CD4-positive, CD25-positive, alpha-beta regulatory T cell (primary cell): Measurements from ENCODE around the gene PAQR4. TPM values are rescaled to one million over a fixed set of nuclear protein-coding genes. Genes with fewer than 3 reads are reported as not detected.

Source experiments
- ATAC-seq, 2 donors: fragments of 150-1000 bp; cut with Tn5 transposase; one replicate each; pipeline ENCODE4 v1.10.0; 2021; ENCODE audit warnings: low read depth in 2 of 2, moderate number of reproducible peaks in 2 of 2, moderate library complexity in 1 of 2
- DNase-seq, 3 donors: peaks; one replicate each; pipeline versions ENCODE4 v3.0.0 to v3.0.0-alpha.2; 2012 to 2022; ENCODE audit warnings: mixed read lengths in 1 of 3
- H3K27ac ChIP-seq: one replicate; pipeline ENCODE4 v1.7.0; 2013; ENCODE audit warnings: mild to moderate bottlenecking, low read length; ENCODE audit not compliant: insufficient read depth, poor library complexity, severe bottlenecking
- H3K27me3 ChIP-seq: one replicate; pipeline ENCODE4 v1.7.0; 2013; ENCODE audit warnings: low read length; ENCODE audit not compliant: control insufficient read depth, insufficient read depth
- H3K36me3 ChIP-seq: one replicate; pipeline ENCODE4 v1.7.0; 2013; ENCODE audit warnings: mild to moderate bottlenecking, low read length, moderate library complexity; ENCODE audit not compliant: control insufficient read depth, insufficient read depth
- H3K4me1 ChIP-seq: 2 replicates; pipeline ENCODE4 v1.7.0; 2013; ENCODE audit warnings: mild to moderate bottlenecking, low read length; ENCODE audit not compliant: insufficient read depth, control insufficient read depth, poor library complexity, severe bottlenecking
- H3K4me3 ChIP-seq: one replicate; pipeline ENCODE4 v1.7.0; 2013; ENCODE audit warnings: low read depth, mild to moderate bottlenecking, low read length, moderate library complexity
- H3K9me3 ChIP-seq, 2 experiments: 1 replicate in 1 of 2; 2 replicates in 1 of 2; pipeline ENCODE4 v1.7.0; 2013; ENCODE audit warnings: low read length in 2 of 2, mild to moderate bottlenecking in 1 of 2, moderate library complexity in 1 of 2; ENCODE audit not compliant: control insufficient read depth in 2 of 2
- H3K27ac Mint-ChIP-seq, 3 donors: one replicate each; pipeline ENCODE4 v1.8.0; 2020 to 2022; ENCODE audit warnings: mild to moderate bottlenecking in 3 of 3, mixed read lengths in 3 of 3, moderate library complexity in 2 of 3
- H3K27me3 Mint-ChIP-seq: one replicate; pipeline ENCODE4 v1.8.0; 2022; ENCODE audit warnings: mild to moderate bottlenecking, mixed read lengths
- H3K36me3 Mint-ChIP-seq: one replicate; pipeline ENCODE4 v1.8.0; 2020; ENCODE audit warnings: mixed read lengths
- H3K4me1 Mint-ChIP-seq, 4 donors: one replicate each; pipeline ENCODE4 v1.8.0; 2020 to 2022; ENCODE audit warnings: mixed read lengths in 4 of 4, mild to moderate bottlenecking in 1 of 4
- H3K4me3 Mint-ChIP-seq, 4 donors: one replicate each; pipeline ENCODE4 v1.8.0; 2020 to 2022; ENCODE audit warnings: mild to moderate bottlenecking in 4 of 4, mixed read lengths in 4 of 4, moderate library complexity in 3 of 4
- H3K9me3 Mint-ChIP-seq, 7 donors: one replicate each; pipeline ENCODE4 v1.8.0; 2020 to 2022; ENCODE audit warnings: mixed read lengths in 7 of 7, mild to moderate bottlenecking in 3 of 7, moderate library complexity in 2 of 7
- polyA plus RNA-seq, 4 donors: library from polyadenylated mRNA; unstranded; fragments of 300-500 nt; fragmentation: Illumina TruSeq; gene quantifications; one replicate each; pipeline ENCODE4 v1.2.3, GENCODE V29; 2021
- total RNA-seq: library from RNA; stranded (reverse); gene quantifications from one replicate; pipeline ENCODE4 v1.2.3, GENCODE V29; 2022

The PAQR4 gene
- total and polyA plus RNA-seq, 5 donors from 2014 or later = 2.2 to 8.0 (median 5.6) TPM

DNA sequence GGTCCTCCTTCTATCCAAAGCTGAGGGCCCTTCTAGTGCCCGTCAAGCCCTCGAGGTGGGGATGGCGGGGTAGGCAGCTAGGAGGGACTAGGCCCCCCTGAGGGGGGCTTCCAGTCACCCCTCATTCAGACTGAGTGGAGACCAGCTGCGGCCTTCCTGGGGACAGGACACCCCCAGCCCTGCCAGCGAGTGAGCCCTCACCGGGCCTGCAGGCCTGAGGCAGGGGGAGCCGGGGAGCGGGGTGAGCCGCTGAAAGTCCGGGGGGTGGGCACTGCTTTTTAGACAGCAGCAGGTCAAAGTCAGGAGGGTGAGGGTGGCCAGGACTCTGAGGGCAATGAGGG is 13.7 kb upstream of the PAQR4 start:
- H3K36me3 Mint-ChIP-seq = no peaks in the 10 kb centered on the region
- no peaks in the 10 kb centered on the region for H3K4me1 Mint-ChIP-seq

GRCh38 chr16:2955779-2956578 is 13.2 kb upstream of the PAQR4 start:
- Mint-ChIP-seq H3K4me1 (no peaks in the 10 kb centered on the region), H3K36me3 (no peaks in the 10 kb centered on the region)

More for the DNA sequence above, 13.7 kb upstream of the PAQR4 start:
- Histone ChIP-seq H3K27me3 (no peaks in the 10 kb centered on the region), H3K36me3 (no peaks in the 10 kb centered on the region), H3K4me1 (no peaks in the 10 kb centered on the region), H3K4me3 (no peak overlapping the region), H3K27ac (no peak overlapping the region), H3K9me3 (no peaks in the 10 kb centered on the region)
- H3K27me3 Mint-ChIP-seq = peaks cover 14% of the 10 kb centered on the region
- H3K9me3 Mint-ChIP-seq = no peaks in the 10 kb centered on the region
- no peak overlapping the region for H3K4me3 Mint-ChIP-seq
- no peak overlapping the region for H3K27ac Mint-ChIP-seq
- DNase-seq = no peak
- ATAC-seq = no peak

DNA sequence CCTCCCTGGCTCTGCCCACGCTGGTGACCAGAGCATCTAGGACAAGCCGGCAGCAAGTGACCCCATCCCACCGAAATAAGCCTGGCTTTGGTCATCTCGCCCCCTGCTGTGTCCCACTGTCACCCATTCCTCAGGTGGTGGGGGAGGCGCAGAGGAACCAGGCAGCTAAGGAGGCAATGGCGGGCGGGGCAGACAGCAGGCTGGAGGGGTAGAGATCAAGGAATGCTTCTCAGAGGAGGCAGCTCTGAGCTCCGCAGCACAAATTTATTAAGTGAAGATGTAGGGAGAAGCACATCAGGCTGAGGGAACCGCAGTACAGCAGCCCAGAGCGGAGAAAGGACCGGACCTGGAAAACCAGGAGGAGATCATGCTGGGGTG is 12.6 kb upstream of the PAQR4 start:
- Histone ChIP-seq H3K27ac (no peak overlapping the region), H3K36me3 (no peaks in the 10 kb centered on the region), H3K4me1 (no peaks in the 10 kb centered on the region), H3K27me3 (no peaks in the 10 kb centered on the region), H3K4me3 (no peak overlapping the region), H3K9me3 (no peaks in the 10 kb centered on the region)
- Mint-ChIP-seq H3K36me3 (no peaks in the 10 kb centered on the region), H3K27ac (no peak overlapping the region), H3K9me3 (no peaks in the 10 kb centered on the region), H3K4me3 (no peak overlapping the region), H3K4me1 (peaks cover 0 to 1% (median under 1%) of the 10 kb centered on the region in 4 donors), H3K27me3 (peaks cover 21% of the 10 kb centered on the region)
- DNase-seq = no peak
- ATAC-seq = no peak

More at GRCh38 chr16:2955779-2956578, 13.2 kb upstream of the PAQR4 start:
- Histone ChIP-seq H3K4me1 (no peaks in the 10 kb centered on the region), H3K27ac (no peak overlapping the region), H3K4me3 (no peak overlapping the region), H3K9me3 (no peaks in the 10 kb centered on the region), H3K27me3 (no peaks in the 10 kb centered on the region), H3K36me3 (no peaks in the 10 kb centered on the region)
- peaks cover 19% of the 10 kb centered on the region for H3K27me3 Mint-ChIP-seq
- H3K27ac Mint-ChIP-seq = no peak overlapping the region
- DNase-seq (no peak), ATAC-seq (no peak)
- H3K9me3 Mint-ChIP-seq = no peaks in the 10 kb centered on the region
- no peak overlapping the region for H3K4me3 Mint-ChIP-seq

GRCh38 chr16:2959206-2959605 is 9.9 kb upstream of the PAQR4 start:
- Mint-ChIP-seq H3K4me1 (peaks cover 0 to 20% (median 3%) of the 10 kb centered on the region in 4 donors), H3K27ac (no peak overlapping the region), H3K27me3 (peaks cover 29% of the 10 kb centered on the region)

GRCh38 chr16:2960183-2961010 is 8.8 kb upstream of the PAQR4 start:
- Histone ChIP-seq H3K27me3 (peaks cover 3% of the 10 kb centered on the region), H3K4me3 (no peak overlapping the region), H3K9me3 (no peaks in the 10 kb centered on the region), H3K4me1 (peaks cover 34% of the 10 kb centered on the region), H3K36me3 (no peaks in the 10 kb centered on the region), H3K27ac (no peak overlapping the region)
- Mint-ChIP-seq H3K36me3 (no peaks in the 10 kb centered on the region), H3K27me3 (peaks cover 31% of the 10 kb centered on the region), H3K9me3 (no peaks in the 10 kb centered on the region), H3K27ac (no peak overlapping the region), H3K4me1 (peaks cover 0 to 26% (median 3%) of the 10 kb centered on the region in 4 donors), H3K4me3 (peak overlapping the region in 1 of 4 donors; percentile 47)
- ATAC-seq = no peak
- DNase-seq = no peak

More at GRCh38 chr16:2959206-2959605, 9.9 kb upstream of the PAQR4 start:
- ATAC-seq (no peak), DNase-seq (no peak)
- peaks cover 22% of the 10 kb centered on the region for H3K4me1 ChIP-seq
- no peaks in the 10 kb centered on the region for H3K9me3 ChIP-seq
- no peak overlapping the region for H3K4me3 Mint-ChIP-seq
- no peaks in the 10 kb centered on the region for H3K36me3 Mint-ChIP-seq
- no peaks in the 10 kb centered on the region for H3K9me3 Mint-ChIP-seq
- no peak overlapping the region for H3K27ac ChIP-seq
- no peak overlapping the region for H3K4me3 ChIP-seq
- H3K27me3 ChIP-seq = peaks cover 3% of the 10 kb centered on the region
- no peaks in the 10 kb centered on the region for H3K36me3 ChIP-seq

GRCh38 chr16:2962334-2963073 is 6.6 kb upstream of the PAQR4 start:
- H3K9me3 Mint-ChIP-seq = no peaks in the 10 kb centered on the region
- ATAC-seq (no peak), DNase-seq (no peak)
- peaks cover 0 to 32% (median 3%) of the 10 kb centered on the region in 4 donors for H3K4me1 Mint-ChIP-seq
- H3K9me3 ChIP-seq = no peaks in the 10 kb centered on the region
- no peaks in the 10 kb centered on the region for H3K36me3 ChIP-seq
- no peak overlapping the region for H3K4me3 ChIP-seq
- H3K27me3 ChIP-seq = peaks cover 3% of the 10 kb centered on the region
- peaks cover 39% of the 10 kb centered on the region for H3K27me3 Mint-ChIP-seq
- H3K4me3 Mint-ChIP-seq = peak overlapping the region; percentile 22 to 85 (median 67)
- peaks cover 53% of the 10 kb centered on the region for H3K4me1 ChIP-seq
- H3K27ac ChIP-seq = no peak overlapping the region
- no peak overlapping the region for H3K27ac Mint-ChIP-seq
- H3K36me3 Mint-ChIP-seq = no peaks in the 10 kb centered on the region

GRCh38 chr16:2963074-2963722 is 6.0 kb upstream of the PAQR4 start:
- H3K9me3 Mint-ChIP-seq = no peaks in the 10 kb centered on the region
- peak in 1 of 3 donors; percentile 40 for DNase-seq
- peaks cover 42% of the 10 kb centered on the region for H3K27me3 Mint-ChIP-seq
- peaks cover 0 to 37% (median 5%) of the 10 kb centered on the region in 4 donors for H3K4me1 Mint-ChIP-seq
- ATAC-seq = no peak
- Histone ChIP-seq H3K4me1 (peaks cover 60% of the 10 kb centered on the region), H3K27me3 (peaks cover 3% of the 10 kb centered on the region), H3K9me3 (no peaks in the 10 kb centered on the region), H3K27ac (no peak overlapping the region), H3K4me3 (no peak overlapping the region), H3K36me3 (no peaks in the 10 kb centered on the region)
- no peak overlapping the region for H3K27ac Mint-ChIP-seq
- no peaks in the 10 kb centered on the region for H3K36me3 Mint-ChIP-seq
- H3K4me3 Mint-ChIP-seq = peak overlapping the region in 2 of 4 donors; percentile 41 to 73
